ENCODE data around the gene KRTCAP2. TPM values are rescaled to one million over a fixed set of nuclear protein-coding genes. Genes with fewer than 3 reads are reported as not detected.
"Not testable (repeated sequence)": the region's sequence is repeated elsewhere in the genome, so short reads cannot be mapped to it uniquely, and the experiment has no call there.

The KRTCAP2 gene
- total and polyA plus RNA-seq, 9 donors, result 96.5 to 499 (median 166) TPM

DNA sequence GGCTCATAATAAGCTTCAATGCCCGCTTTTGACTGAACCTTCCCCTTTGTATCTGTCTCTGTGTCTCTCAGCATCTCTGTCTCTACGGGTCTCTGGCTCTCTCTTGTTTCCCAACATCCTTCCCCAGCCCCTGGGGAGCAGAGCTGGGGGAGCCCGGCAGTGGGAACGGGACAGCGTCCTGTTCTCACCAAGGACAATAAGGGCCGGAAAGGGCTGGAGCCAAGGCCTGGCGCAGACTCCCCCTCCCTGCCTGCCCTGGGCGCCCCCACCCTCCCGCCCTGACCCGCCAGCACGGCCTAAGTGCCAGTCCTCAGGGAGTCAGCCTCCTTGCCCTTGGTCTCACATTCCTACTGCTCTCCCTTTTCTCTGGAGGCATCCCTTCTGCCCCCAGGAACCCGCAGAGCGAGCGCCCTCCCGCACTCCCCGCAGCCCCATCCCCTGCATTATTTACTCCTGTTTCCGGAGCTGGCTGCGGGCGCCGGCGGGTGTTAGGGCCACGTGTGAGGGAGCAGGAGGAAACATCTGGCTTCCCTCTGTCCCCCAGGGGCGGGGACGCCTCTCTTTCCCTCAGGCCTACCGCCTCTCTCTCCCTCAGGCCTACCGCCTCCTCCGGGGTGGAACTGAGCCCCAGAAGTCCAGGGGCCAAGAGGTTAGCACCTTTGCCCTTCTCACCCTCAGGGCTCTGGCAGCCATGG lies 6.5 kb downstream of the KRTCAP2 start:
- TF ChIP-seq POLR2A (IDR thresholded peaks at IDR 0.05) (no peak), EP300 (IDR thresholded peaks at IDR 0.05) (no peak)
- TF ChIP-seq, protein P1, sequence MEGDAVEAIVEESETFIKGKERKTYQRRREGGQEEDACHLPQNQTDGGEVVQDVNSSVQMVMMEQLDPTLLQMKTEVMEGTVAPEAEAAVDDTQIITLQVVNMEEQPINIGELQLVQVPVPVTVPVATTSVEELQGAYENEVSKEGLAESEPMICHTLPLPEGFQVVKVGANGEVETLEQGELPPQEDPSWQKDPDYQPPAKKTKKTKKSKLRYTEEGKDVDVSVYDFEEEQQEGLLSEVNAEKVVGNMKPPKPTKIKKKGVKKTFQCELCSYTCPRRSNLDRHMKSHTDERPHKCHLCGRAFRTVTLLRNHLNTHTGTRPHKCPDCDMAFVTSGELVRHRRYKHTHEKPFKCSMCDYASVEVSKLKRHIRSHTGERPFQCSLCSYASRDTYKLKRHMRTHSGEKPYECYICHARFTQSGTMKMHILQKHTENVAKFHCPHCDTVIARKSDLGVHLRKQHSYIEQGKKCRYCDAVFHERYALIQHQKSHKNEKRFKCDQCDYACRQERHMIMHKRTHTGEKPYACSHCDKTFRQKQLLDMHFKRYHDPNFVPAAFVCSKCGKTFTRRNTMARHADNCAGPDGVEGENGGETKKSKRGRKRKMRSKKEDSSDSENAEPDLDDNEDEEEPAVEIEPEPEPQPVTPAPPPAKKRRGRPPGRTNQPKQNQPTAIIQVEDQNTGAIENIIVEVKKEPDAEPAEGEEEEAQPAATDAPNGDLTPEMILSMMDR (IDR thresholded peaks at IDR 0.05), result no peak
- H3K4me1 ChIP-seq (ENCODE audit: insufficient read depth), result peaks cover 7% of the 10 kb centered on the region
- peak; percentile 58 to 71 (median 68) for DNase-seq
- H3K9me3 ChIP-seq, result no peaks in the 10 kb centered on the region
- no peaks in the 10 kb centered on the region for H3K36me3 ChIP-seq
- WGBS, 3 donors, result 5 to 9% (median 8%) methylated on average over 26 to 27 of the region's 27 CpGs
- H3K27ac ChIP-seq, result peak overlapping the region; percentile 20 to 31
- H3K27me3 ChIP-seq, result no peaks in the 10 kb centered on the region
- H3K4me3 ChIP-seq, result no peak overlapping the region
- intact Hi-C loops (cut with DNase I), result loop anchor here in 1 of 4 donors (5.0 kb wide), 1 partner anchor 74 kb away; no protein-coding TSS in a partner anchor

DNA sequence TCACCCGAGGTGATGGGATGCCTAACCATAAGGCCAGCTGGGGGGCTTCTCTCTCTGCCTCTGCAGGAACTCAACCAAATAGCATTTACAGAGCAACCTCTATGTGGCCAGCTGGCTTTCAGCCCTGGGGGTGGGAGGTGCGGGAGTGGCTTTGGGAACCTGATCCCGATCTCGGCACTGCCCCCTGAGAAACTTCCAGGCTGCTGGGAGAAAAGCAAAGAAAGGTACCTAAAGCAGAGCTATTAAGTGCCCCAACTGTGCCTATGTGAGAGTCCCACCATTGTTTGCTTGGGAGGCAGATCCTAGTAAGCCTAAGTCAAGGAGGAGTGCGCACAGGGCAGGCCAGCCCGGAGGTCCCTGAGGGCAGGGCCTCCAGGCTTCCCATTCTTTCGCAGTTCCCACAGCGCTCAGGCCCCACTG lies 7.0 kb downstream of the KRTCAP2 start:
- intact Hi-C loops (cut with DNase I), result loop anchor here in 1 of 4 donors (5.0 kb wide), 1 partner anchor 74 kb away; no protein-coding TSS in a partner anchor
- Histone ChIP-seq H3K9me3 (no peaks in the 10 kb centered on the region), H3K4me1 (ENCODE audit: insufficient read depth) (peaks cover 7% of the 10 kb centered on the region), H3K27me3 (no peaks in the 10 kb centered on the region), H3K4me3 (no peak overlapping the region), H3K36me3 (no peaks in the 10 kb centered on the region), H3K27ac (peak overlapping the region in 1 of 2 donors; percentile 26)
- TF ChIP-seq POLR2A (IDR thresholded peaks at IDR 0.05) (no peak), EP300 (IDR thresholded peaks at IDR 0.05) (no peak)
- TF ChIP-seq, protein P1 (IDR thresholded peaks at IDR 0.05), result no peak
- no peak for DNase-seq
- 54 to 72% (median 63%) methylated on average over 8 of the region's 8 CpGs for WGBS, 3 donors

DNA sequence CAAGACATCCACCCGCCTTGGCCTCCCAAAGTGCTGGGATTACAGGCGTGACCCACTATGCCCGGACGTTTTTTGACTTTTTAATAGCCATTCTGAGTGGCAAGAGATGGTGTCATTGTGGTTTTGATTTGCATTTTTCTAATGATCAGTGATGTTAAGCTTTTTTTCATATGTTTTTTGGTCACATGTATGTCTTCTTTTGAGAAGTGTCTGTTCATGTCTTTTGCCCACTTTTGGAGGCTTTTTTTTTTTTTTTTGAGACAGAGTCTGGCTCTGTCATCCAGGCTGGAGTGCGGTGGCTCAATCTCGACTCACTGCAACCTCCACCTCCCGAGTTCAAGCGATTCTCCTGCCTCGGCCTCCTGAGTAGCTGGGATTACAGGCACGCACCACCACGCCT lies 8.5 kb downstream of the KRTCAP2 start:
- DNase-seq; H3K9me3 ChIP-seq; H3K27ac ChIP-seq; H3K4me1 ChIP-seq (ENCODE audit: insufficient read depth); H3K27me3 ChIP-seq; H3K36me3 ChIP-seq; H3K4me3 ChIP-seq: not testable (repeated sequence)
- WGBS, 3 donors, result 94 to 96% (median 96%) methylated on average over 11 of the region's 11 CpGs
- intact Hi-C loops (cut with DNase I), result loop anchor here in 1 of 4 donors (5.0 kb wide), 1 partner anchor 72 kb away; no protein-coding TSS in a partner anchor

DNA sequence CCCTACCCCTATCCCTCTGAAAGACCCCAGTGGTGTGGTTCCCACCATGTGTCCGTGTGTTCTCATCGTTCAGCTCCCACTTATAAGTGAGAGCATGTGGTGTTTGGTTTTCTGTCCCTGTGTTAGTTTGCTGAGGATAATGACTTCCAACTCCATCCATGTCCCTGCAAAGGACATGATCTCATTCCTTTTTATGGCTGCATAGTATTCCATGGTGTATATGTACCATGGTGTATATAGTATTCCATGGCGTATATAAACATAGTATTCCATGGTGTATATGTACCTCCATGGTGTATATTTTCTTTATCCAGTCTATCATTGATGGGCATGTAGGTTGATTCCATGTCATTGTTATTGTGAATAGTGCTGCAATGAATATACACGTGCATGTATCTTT lies 9.3 kb downstream of the KRTCAP2 start:
- DNase-seq; H3K27me3 ChIP-seq; H3K27ac ChIP-seq; intact Hi-C loops (cut with DNase I); H3K9me3 ChIP-seq; H3K4me3 ChIP-seq; H3K4me1 ChIP-seq (ENCODE audit: insufficient read depth); H3K36me3 ChIP-seq: not testable (repeated sequence)
- 93 to 97% (median 96%) methylated on average over 4 of the region's 4 CpGs for whole genome bisulfite sequencing, 3 donors

DNA sequence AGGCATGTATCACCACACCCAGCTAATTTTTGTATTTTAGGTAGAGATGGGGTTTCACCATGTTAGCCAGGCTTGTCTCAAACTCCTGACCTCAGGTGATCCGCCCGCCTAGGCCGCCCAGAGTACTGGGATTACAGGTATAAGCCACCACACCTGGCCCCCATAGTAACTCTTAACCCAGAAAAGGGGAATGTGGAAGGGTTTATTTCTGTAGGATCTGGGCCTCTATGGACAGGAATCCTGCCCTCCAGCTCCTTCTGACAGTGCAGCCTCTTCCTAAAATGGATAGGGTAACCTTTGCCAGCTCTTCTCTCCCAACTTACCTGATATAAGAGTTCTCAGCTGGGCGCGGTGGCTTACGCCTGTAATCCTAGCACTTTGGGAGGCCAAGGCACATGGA lies 10.5 kb downstream of the KRTCAP2 start:
- WGBS, 3 donors, result 97 to 98% (median 97%) methylated on average over 6 of the region's 6 CpGs
- H3K36me3 ChIP-seq; H3K4me3 ChIP-seq; H3K27me3 ChIP-seq; H3K9me3 ChIP-seq; H3K4me1 ChIP-seq (ENCODE audit: insufficient read depth); DNase-seq; H3K27ac ChIP-seq; intact Hi-C loops (cut with DNase I): not testable (repeated sequence)

DNA sequence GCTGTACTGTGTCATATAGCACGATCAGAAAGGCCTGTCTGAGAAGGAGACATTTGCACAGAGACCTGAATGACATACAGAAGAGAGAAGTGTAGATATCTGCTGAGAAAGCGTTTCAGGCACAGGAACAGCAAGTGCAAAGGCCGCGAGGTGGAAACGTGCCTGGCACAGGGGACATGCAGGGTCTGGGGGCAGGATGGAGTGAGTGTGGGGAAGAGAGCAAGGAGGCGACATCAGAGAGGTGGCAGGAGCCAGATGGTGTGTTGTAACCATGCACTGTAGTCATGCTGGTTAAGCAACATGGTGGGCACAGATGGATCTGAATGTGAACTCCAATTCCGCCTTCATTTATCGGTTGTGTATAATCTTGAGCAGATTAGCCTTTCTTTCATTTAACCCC lies 13.0 kb downstream of the KRTCAP2 start:
- H3K9me3 ChIP-seq, result no peaks in the 10 kb centered on the region
- no peak overlapping the region for H3K4me3 ChIP-seq
- 66 to 69% (median 69%) methylated on average over 8 of the region's 8 CpGs for WGBS, 3 donors
- intact Hi-C loops (cut with DNase I), result no loop called here
- H3K4me1 ChIP-seq (ENCODE audit: insufficient read depth), result no peaks in the 10 kb centered on the region
- H3K27me3 ChIP-seq, result no peaks in the 10 kb centered on the region
- TF ChIP-seq POLR2A (IDR thresholded peaks at IDR 0.05), result no peak
- TF ChIP-seq, protein P1 (IDR thresholded peaks at IDR 0.05), result no peak
- TF ChIP-seq EP300 (IDR thresholded peaks at IDR 0.05), result no peak
- no peak overlapping the region for H3K27ac ChIP-seq
- no peak for DNase-seq
- H3K36me3 ChIP-seq, result no peaks in the 10 kb centered on the region

All from ovary (tissue), 9 donors.